Measurements from ENCODE around the gene ADGRF5. TPM values are rescaled to one million over a fixed set of nuclear protein-coding genes. Genes with fewer than 3 reads are reported as not detected.

ADGRF5 gene
- total and polyA plus RNA-seq, 10 of the 15 experiments (the other 5 are each of a cell fraction or from before 2014, with no cell fraction given) = 0.01 to 0.13 TPM; not detected in 8

- H3K27ac ChIP-seq (ENCODE audit: control insufficient read depth, insufficient read depth) = no peak overlapping the region
- H3K79me2 ChIP-seq (ENCODE audit: control insufficient read depth, insufficient read depth, low read length) = no peaks in the 10 kb centered on the region
- ChIA-PET RAD21 (ENCODE audit: unreplicated experiment) (no interaction called here), CTCF (no interaction called here), SMC1A (ENCODE audit: uncharacterized antibody, unreplicated experiment) (interaction anchor here (1.5 kb wide), 1 partner anchor 17 kb away, joined by 3 read pairs; no protein-coding TSS in a partner anchor), POLR2A (no interaction called here)
- WGBS (ENCODE audit: insufficient coverage, insufficient replicate concordance, low lambda C conversion rate, missing lambda C conversion rate) = 36% methylated on average over 5 of the region's 5 CpGs
- intact Hi-C loops (cut with micrococcal nuclease; ENCODE audit: unreplicated experiment) = no loop called here
- no peaks in the 10 kb centered on the region for H3K9me3 ChIP-seq (replicated peaks; ENCODE audit: control insufficient read depth, insufficient read depth, low read length)
- H3K36me3 ChIP-seq (ENCODE audit: control insufficient read depth in 2 of 2, insufficient read depth in 2 of 2, low read length in 1 of 2) = no peaks in the 10 kb centered on the region
- no peak overlapping the region for H3K4me3 ChIP-seq
- no peaks in the 10 kb centered on the region for H3K27me3 ChIP-seq (replicated peaks in 1 of 2; ENCODE audit: control insufficient read depth in 2 of 2, insufficient read depth in 2 of 2, low read length in 1 of 2)
- no peaks in the 10 kb centered on the region for H4K20me1 ChIP-seq (ENCODE audit: control insufficient read depth, insufficient read depth)
- BruUV-seq (replicated peaks) = no TSS peak
- no peak overlapping the region for H2AFZ ChIP-seq (ENCODE audit: control insufficient read depth, low read depth, low read length)
- no peak overlapping the region for H3K4me2 ChIP-seq (ENCODE audit: control insufficient read depth, insufficient read depth)
- H3K4me1 ChIP-seq (ENCODE audit: control insufficient read depth, insufficient read depth, low read length) = no peaks in the 10 kb centered on the region
- FAIRE-seq (no peak), ATAC-seq (no peak), DNase-seq (ENCODE audit: low read depth, low spot score) (no peak)
- no peak overlapping the region for H3K9ac ChIP-seq (ENCODE audit: control insufficient read depth, insufficient read depth, low read length)
- in situ Hi-C loops (cut with MboI) = no loop called here
- TF ChIP-seq, protein P1, sequence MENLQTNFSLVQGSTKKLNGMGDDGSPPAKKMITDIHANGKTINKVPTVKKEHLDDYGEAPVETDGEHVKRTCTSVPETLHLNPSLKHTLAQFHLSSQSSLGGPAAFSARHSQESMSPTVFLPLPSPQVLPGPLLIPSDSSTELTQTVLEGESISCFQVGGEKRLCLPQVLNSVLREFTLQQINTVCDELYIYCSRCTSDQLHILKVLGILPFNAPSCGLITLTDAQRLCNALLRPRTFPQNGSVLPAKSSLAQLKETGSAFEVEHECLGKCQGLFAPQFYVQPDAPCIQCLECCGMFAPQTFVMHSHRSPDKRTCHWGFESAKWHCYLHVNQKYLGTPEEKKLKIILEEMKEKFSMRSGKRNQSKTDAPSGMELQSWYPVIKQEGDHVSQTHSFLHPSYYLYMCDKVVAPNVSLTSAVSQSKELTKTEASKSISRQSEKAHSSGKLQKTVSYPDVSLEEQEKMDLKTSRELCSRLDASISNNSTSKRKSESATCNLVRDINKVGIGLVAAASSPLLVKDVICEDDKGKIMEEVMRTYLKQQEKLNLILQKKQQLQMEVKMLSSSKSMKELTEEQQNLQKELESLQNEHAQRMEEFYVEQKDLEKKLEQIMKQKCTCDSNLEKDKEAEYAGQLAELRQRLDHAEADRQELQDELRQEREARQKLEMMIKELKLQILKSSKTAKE (IDR thresholded peaks at IDR 0.05; ENCODE audit: low read depth, poor library complexity, severe bottlenecking) = no peak
- TF ChIP-seq MEF2A (IDR thresholded peaks at IDR 0.05; ENCODE audit: insufficient read depth, low read depth, low read length) (no peak), BRCA1 (IDR thresholded peaks at IDR 0.05; ENCODE audit: low read depth, low read length) (no peak), NFYA (IDR thresholded peaks at IDR 0.05; ENCODE audit: borderline replicate concordance, low read depth, low read length) (no peak), USF1 (IDR thresholded peaks at IDR 0.05; ENCODE audit: borderline replicate concordance, extremely low read length, insufficient read depth, low read depth, low read length) (no peak), BCLAF1 (IDR thresholded peaks at IDR 0.05) (no peak), KLF5 (IDR thresholded peaks at IDR 0.05; ENCODE audit: partially characterized antibody) (no peak), TCF7 (IDR thresholded peaks at IDR 0.05; ENCODE audit: borderline replicate concordance) (no peak), JUNB (IDR thresholded peaks at IDR 0.05) (no peak), ZNF384 (IDR thresholded peaks at IDR 0.05; ENCODE audit: borderline replicate concordance, low read depth, low read length) (no peak), RBBP5 (conservative IDR thresholded peaks at IDR 0.05) (no peak), CREB1 (IDR thresholded peaks at IDR 0.05; ENCODE audit: low read depth) (no peak), CHD1 (IDR thresholded peaks at IDR 0.05; ENCODE audit: low read depth, low read length) (no peak), ESRRA (IDR thresholded peaks at IDR 0.05; ENCODE audit: low read length) (no peak)
- TF ChIP-seq, protein P2, sequence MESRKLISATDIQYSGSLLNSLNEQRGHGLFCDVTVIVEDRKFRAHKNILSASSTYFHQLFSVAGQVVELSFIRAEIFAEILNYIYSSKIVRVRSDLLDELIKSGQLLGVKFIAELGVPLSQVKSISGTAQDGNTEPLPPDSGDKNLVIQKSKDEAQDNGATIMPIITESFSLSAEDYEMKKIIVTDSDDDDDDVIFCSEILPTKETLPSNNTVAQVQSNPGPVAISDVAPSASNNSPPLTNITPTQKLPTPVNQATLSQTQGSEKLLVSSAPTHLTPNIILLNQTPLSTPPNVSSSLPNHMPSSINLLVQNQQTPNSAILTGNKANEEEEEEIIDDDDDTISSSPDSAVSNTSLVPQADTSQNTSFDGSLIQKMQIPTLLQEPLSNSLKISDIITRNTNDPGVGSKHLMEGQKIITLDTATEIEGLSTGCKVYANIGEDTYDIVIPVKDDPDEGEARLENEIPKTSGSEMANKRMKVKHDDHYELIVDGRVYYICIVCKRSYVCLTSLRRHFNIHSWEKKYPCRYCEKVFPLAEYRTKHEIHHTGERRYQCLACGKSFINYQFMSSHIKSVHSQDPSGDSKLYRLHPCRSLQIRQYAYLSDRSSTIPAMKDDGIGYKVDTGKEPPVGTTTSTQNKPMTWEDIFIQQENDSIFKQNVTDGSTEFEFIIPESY (IDR thresholded peaks at IDR 0.05) = no peak
- TF ChIP-seq, protein P3, sequence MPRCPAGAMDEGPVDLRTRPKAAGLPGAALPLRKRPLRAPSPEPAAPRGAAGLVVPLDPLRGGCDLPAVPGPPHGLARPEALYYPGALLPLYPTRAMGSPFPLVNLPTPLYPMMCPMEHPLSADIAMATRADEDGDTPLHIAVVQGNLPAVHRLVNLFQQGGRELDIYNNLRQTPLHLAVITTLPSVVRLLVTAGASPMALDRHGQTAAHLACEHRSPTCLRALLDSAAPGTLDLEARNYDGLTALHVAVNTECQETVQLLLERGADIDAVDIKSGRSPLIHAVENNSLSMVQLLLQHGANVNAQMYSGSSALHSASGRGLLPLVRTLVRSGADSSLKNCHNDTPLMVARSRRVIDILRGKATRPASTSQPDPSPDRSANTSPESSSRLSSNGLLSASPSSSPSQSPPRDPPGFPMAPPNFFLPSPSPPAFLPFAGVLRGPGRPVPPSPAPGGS (IDR thresholded peaks at IDR 0.05; ENCODE audit: borderline replicate concordance, insufficient read depth, low read depth, low read length, poor library complexity, severe bottlenecking) = no peak
Measured at GRCh38 chr6:46961711-46962110, 40.0 kb upstream of the ADGRF5 start.

All from GM12878 (cell line).